Measurements from ENCODE around the gene PGA4.
"Not testable (repeated sequence)": the region's sequence is repeated elsewhere in the genome, so short reads cannot be mapped to it uniquely, and the experiment has no call there.

PGA4 gene

DNA sequence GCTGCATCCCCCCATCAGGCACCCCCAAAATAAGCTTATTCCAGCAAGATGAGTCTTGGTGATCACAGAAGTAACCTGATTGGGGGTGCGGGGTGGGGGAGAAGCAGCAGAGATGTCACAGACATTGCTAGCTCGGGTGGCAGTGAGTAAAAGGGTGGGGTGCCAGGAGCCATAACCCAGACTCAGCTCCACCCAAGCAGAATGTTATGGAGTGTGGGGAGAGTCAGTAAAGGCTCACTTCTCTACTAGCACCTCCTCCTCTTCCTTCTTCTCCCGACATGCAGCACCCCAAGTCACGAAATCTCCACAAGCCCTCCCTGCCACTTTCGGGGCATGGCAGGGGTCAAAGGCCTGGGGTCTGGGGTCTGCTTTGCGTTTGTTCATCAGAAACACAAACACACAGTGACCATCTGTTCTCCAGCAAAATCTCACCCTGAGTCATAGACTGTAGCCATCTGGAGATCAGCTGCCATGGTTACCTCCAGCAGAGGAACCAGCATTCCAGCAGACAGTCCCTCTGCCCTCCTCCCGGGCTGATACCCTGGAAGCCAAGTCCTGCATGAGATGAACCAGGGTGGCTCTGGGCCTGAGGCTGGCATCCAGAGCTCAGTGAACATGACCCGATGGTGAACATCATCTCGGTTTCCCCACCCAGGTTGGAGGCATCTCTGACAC lies 14.4 kb upstream of the PGA4 start:
- DNase-seq: not testable (repeated sequence)

GRCh38 chr11:61210629-61211028 lies 11.5 kb upstream of the PGA4 start:
- DNase-seq: not testable (repeated sequence)

DNA sequence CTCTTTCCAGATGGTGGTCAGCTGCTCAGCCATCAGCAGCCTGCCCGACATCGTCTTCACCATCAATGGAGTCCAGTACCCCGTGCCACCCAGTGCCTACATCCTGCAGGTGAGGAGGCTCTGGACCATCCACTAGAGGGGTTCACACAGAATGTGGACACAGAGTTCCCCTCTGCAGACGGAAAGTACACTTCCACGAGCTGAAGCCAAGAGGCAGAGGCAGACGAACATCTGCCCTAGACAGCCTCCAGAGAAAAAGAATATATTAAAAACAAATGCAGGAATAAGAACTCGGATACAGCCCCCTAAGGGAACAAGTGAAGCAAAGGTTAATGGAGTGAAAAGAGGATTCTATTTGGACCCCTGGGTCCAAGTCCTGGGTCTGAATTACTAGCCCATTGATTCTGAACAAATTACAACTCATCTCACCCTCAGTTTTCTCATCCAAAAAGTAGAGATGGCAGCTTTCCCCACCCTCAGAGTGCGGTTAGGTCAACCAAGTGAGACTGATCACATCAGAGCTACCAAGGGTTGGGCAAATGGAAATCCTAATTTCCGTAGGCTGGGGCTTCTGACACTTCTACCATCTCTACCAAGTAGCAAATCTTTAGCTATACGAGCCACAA lies 10.7 kb upstream of the PGA4 start:
- DNase-seq: not testable (repeated sequence)

GRCh38 chr11:61212202-61212601 lies 9.9 kb upstream of the PGA4 start:
- not testable (repeated sequence) for DNase-seq

DNA sequence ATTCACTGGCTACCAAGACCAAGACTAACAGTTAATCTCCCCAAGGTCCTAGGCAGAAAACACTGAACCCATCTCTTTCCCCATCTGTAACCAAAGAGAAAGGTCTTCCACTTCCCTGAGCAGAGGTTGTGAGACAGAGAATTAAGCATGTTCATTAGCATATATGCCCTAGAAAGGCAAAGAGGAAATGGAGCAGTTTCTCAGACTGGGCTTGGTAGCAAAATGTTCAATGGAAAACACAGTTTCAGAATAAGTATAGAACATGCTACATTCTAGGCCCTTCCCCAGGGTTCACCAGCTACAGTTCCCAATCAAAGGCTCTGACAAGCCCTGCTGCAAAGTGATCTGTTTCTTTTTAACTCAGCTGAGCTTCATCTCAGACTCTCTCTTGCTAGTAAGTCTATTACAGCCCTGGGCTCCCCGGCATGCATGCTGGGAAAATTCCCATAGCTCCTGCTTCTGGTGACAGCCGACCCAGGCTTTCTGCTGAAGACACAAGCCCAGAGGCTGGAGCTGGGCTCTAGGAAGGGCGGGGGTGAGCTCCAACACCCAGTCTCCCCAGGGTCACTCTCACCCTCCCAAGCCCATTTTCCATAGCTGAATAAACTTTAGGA lies 8.3 kb upstream of the PGA4 start:
- not testable (repeated sequence) for DNase-seq

DNA sequence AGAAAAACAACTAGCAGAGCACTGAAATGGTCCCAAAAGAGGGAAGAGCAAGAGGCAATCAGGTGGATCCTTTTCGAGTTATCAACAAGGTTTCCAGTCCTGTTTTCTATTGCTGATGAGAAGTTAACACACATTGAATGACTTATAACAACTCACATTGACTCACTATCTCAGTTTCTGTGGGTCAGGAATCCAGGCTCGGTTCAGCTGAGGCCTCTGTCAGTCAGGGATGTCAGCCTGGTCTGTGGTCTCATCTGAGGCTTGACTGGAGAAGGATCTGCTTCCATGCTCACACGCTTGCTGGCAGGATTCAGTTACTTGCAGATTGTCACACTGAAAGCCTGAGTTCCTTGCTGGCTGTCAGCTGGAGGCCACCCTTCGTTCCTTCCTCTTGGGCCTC lies 3.8 kb upstream of the PGA4 start:
- not testable (repeated sequence) for DNase-seq

- not testable (repeated sequence) for DNase-seq
Measured at GRCh38 chr11:61219016-61219415, 3.1 kb upstream of the PGA4 start.

- not testable (repeated sequence) for DNase-seq
Measured at GRCh38 chr11:61222692-61223091, 545 bp downstream of the PGA4 start.

DNA sequence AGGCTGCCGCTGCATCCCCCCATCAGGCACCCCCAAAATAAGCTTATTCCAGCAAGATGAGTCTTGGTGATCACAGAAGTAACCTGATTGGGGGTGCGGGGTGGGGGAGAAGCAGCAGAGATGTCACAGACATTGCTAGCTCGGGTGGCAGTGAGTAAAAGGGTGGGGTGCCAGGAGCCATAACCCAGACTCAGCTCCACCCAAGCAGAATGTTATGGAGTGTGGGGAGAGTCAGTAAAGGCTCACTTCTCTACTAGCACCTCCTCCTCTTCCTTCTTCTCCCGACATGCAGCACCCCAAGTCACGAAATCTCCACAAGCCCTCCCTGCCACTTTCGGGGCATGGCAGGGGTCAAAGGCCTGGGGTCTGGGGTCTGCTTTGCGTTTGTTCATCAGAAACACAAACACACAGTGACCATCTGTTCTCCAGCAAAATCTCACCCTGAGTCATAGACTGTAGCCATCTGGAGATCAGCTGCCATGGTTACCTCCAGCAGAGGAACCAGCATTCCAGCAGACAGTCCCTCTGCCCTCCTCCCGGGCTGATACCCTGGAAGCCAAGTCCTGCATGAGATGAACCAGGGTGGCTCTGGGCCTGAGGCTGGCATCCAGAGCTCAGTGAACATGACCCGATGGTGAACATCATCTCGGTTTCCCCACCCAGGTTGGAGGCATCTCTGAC lies 4.5 kb downstream of the PGA4 start:
- not testable (repeated sequence) for DNase-seq

DNA sequence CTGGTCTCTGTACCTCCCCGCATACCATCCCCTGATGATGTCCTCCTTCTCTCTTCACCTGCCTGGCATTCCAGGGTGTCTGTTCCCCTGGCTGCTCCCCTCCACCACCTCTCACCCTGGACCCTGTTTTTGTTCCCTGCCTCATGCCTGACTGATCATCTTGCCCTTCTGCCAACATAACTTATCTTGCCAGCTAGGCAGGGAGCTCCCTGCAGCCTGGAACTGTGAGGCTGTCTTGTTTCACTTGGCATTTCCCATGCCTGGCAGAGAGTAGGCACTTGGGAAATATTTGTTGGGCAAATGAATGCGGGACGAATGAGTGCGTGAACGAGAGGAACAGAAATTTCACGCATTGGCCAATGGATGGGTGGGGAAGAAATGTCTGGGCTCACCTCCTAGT lies 7.3 kb downstream of the PGA4 start:
- DNase-seq: not testable (repeated sequence)

DNA sequence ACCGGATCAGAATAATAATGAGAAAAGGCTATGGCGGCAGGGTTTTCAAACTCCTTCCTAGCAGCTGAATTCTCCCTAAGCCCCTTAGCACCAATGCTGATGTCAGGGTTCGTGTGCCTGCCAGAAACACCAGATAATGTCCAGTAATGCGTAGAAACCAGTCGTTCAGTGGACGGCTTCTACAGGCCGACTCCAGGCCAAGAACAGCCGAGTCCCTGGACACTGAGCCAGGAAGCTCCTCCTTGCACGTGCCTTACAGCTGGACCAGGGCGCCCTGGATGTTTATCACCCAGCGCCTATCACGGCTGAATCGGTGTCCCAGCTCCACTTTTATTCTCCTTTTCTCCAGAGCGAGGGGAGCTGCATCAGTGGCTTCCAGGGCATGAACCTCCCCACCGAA lies 8.9 kb downstream of the PGA4 start:
- not testable (repeated sequence) for DNase-seq

GRCh38 chr11:61231585-61231984 lies 9.4 kb downstream of the PGA4 start:
- DNase-seq: not testable (repeated sequence)

GRCh38 chr11:61232548-61233145 lies 10.5 kb downstream of the PGA4 start:
- DNase-seq: not testable (repeated sequence)

- not testable (repeated sequence) for DNase-seq
Measured at GRCh38 chr11:61237130-61237529, 15.0 kb downstream of the PGA4 start.

- DNase-seq: not testable (repeated sequence)
Measured at GRCh38 chr11:61240288-61240687, 18.1 kb downstream of the PGA4 start.

GRCh38 chr11:61240875-61241274 lies 18.7 kb downstream of the PGA4 start, which contains the start of gene PGA5:
PGA5 (plus strand) TSS chr11:61241175; CDS start chr11:61241227, 52 bp downstream.
- not testable (repeated sequence) for DNase-seq

GRCh38 chr11:61241526-61241925 lies 19.4 kb downstream of the PGA4 start:
- not testable (repeated sequence) for DNase-seq

GRCh38 chr11:61245284-61245964 lies 23.3 kb downstream of the PGA4 start:
- DNase-seq: not testable (repeated sequence)

DNA sequence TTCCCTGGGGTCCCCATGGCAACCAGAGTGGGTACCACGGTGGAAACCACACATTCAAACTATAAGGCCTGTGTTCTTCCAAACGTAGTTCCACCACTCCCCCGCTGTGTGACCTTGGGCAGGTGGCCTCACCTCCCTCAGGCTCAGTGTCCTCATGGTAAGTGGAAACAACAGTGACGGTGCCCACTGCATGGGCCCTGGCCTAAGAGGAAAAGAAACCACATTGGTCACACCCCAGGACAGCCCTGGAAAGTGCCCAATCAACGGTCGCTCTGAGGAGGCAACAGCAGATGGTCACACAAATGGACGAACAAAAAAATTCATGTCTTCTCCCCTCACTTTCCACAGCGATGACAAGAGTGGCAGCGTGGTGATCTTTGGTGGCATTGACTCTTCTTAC lies 25.9 kb downstream of the PGA4 start:
- DNase-seq: not testable (repeated sequence)

DNA sequence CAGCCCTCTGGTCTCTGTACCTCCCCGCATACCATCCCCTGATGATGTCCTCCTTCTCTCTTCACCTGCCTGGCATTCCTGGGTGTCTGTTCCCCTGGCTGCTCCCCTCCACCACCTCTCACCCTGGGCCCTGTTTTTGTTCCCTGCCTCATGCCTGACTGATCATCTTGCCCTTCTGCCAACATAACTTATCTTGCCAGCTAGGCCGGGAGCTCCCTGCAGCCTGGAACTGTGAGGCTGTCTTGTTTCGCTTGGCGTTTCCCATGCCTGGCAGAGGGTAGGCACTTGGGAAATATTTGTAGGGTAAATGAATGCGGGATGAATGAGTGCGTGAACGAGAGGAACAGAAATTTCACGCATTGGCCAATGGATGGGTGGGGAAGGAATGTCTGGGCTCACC lies 27.1 kb downstream of the PGA4 start:
- not testable (repeated sequence) for DNase-seq

DNA sequence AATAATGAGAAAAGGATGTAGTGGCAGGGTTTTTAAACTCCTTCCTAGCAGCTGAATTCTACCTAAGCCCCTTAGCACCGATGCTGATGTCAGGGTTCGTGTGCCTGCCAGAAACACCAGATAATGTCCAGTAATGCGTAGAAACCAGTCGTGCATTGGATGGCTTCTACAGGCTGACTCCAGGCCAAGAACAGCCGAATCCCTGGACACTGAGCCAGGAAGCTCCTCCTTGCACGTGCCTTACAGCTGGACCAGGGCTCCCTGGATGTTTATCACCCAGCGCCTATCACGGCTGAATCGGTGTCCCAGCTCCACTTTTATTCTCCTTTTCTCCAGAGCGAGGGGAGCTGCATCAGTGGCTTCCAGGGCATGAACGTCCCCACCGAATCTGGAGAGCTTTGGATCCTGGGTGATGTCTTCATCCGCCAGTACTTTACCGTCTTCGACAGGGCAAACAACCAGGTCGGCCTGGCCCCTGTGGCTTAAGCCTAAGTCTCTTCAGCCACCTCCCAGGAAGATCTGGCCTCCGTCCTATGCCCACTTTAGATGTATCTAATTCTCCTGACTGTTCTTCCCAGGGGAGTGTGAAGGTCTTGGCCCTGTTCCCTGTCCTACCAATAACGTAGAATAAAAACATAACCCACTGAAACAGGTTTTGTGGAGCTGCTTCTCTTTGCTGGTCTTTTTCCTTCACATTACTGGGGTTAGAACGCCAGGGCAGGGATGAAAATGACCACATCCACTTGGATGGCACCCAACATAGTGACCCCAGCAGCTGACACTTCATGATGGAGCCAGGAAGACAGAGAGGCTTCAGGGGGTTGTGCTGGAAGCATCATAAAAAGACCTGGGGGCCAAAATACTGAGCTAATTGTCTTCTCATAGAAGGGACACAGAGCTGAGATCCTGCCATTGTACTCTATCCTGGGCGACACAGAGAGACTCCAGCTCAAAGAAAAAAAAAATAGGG lies 28.9 kb downstream of the PGA4 start:
- DNase-seq: not testable (repeated sequence)
